ENCODE measurements around the gene FCHO1. TPM values are rescaled to one million over a fixed set of nuclear protein-coding genes. Genes with fewer than 3 reads are reported as not detected.

Gene FCHO1
- total and polyA plus RNA-seq, 3 donors from 2014 or later = 9.8 to 15.6 (median 12.8) TPM

DNA sequence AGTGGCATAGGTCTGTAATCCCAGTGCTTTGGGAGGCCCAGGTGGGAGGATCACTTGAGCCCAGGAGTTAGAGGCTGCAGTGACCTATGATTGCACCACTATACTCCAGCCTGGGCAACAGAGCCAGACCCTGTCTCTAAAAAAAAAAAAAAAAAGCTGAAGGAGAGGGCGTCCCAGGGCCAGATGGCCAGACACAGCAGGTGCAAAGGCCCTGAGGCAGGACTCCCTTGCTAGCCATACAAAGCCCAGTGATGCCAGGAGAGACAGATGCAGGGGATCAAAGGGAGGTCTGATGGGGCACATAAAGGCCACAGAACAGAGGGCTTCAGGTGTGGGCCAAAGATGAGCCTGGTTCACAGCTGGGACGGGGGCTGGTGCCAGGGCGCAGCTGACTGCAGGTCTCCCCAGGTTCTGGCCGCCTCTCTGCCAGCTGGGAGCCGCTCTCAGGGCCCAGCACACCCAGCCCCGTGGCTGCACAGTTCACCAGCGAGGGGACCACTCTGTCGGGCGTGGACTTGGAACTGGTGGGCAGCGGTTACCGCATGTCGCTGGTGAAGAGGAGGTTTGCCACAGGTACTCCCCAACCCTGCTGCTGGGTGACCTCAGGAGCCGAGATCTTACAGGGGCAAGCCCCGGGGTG is 36.1 kb downstream of the FCHO1 start:
- intact Hi-C loops (cut with DNase I; ENCODE audit: low total_unique reads) = no loop called here
- H3K36me3 ChIP-seq (ENCODE audit: low read depth, missing control alignments) = no peaks in the 10 kb centered on the region
- H3K9me3 ChIP-seq = no peaks in the 10 kb centered on the region
- no peaks in the 10 kb centered on the region for H3K27me3 ChIP-seq
- no peak for TF ChIP-seq POLR2A (IDR thresholded peaks at IDR 0.05)
- TF ChIP-seq, protein P1, sequence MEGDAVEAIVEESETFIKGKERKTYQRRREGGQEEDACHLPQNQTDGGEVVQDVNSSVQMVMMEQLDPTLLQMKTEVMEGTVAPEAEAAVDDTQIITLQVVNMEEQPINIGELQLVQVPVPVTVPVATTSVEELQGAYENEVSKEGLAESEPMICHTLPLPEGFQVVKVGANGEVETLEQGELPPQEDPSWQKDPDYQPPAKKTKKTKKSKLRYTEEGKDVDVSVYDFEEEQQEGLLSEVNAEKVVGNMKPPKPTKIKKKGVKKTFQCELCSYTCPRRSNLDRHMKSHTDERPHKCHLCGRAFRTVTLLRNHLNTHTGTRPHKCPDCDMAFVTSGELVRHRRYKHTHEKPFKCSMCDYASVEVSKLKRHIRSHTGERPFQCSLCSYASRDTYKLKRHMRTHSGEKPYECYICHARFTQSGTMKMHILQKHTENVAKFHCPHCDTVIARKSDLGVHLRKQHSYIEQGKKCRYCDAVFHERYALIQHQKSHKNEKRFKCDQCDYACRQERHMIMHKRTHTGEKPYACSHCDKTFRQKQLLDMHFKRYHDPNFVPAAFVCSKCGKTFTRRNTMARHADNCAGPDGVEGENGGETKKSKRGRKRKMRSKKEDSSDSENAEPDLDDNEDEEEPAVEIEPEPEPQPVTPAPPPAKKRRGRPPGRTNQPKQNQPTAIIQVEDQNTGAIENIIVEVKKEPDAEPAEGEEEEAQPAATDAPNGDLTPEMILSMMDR (IDR thresholded peaks at IDR 0.05) = no peak
- H3K27ac ChIP-seq = no peak overlapping the region
- DNase-seq = no peak
- peaks cover 9% of the 10 kb centered on the region for H3K4me1 ChIP-seq
- 73 to 95% methylated on average over 4 to 14 of the region's 14 CpGs for WGBS, 2 donors
- H3K4me3 ChIP-seq = no peak overlapping the region

DNA sequence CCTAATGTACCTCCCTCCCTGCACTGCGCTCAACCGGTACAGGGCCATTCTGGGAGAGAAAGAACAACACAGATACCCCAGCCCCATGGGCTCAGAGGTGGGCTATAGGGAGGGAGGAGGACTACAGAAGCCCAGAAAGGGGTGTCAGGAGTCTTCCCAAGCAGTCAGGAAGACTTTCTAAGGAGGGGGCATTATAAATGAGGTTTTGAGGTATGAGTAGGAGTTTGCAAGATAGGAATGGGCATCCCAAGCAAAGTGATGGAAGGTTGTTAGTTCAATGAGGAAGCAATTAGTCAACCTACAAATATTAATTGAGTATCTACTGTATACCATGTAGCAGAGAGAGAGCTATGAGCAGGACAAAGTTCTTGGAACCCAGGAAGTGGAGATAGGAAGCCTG is 37.4 kb downstream of the FCHO1 start:
- DNase-seq = no peak
- H3K27me3 ChIP-seq = no peaks in the 10 kb centered on the region
- H3K4me1 ChIP-seq = peaks cover 9% of the 10 kb centered on the region
- no peak overlapping the region for H3K27ac ChIP-seq
- H3K4me3 ChIP-seq = no peak overlapping the region
- TF ChIP-seq, protein P1 (IDR thresholded peaks at IDR 0.05) = no peak
- no peak for TF ChIP-seq POLR2A (IDR thresholded peaks at IDR 0.05)
- intact Hi-C loops (cut with DNase I; ENCODE audit: low total_unique reads) = no loop called here
- WGBS, 2 donors = 78 to 92% methylated on average over 2 of the region's 2 CpGs
- H3K9me3 ChIP-seq = no peaks in the 10 kb centered on the region
- H3K36me3 ChIP-seq (ENCODE audit: low read depth, missing control alignments) = no peaks in the 10 kb centered on the region

DNA sequence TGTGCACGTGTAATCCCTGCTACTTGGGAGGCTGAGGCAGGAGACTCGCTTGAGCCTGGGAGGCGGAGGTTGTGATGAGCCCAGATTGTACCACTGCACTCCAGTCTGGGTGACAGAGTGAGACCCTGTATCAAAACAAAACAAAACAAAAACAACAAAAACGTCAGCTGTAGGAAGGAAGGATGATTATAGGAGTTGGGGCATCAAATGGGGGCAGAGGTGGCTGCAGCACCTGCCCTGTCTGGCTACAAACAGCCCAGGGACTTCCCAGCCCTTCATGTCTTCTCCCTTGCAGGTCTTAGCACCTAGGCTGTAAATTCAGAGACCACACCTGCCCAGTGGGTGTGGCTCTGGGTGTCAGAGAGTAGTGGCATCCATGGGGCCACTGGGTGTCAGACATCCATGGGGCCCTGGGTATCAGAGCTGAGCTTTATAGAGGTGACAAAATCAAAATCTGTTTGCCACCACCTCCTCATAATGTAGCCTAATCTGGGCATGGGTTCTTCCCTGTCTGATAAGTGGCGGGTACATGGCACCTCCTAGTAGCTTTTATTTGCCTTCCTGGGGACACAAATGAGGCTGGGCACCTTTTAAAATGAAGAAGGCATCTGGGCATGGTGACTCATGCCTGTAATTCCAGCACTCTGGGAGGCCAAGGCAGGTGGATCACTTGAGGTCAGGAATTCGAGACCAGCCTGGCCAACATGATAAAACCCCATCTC is 38.9 kb downstream of the FCHO1 start:
- Histone ChIP-seq H3K4me1 (peaks cover 11% of the 10 kb centered on the region), H3K27me3 (no peaks in the 10 kb centered on the region), H3K27ac (no peak overlapping the region), H3K36me3 (ENCODE audit: low read depth, missing control alignments) (no peaks in the 10 kb centered on the region), H3K9me3 (no peaks in the 10 kb centered on the region), H3K4me3 (no peak overlapping the region)
- 81 to 84% methylated on average over 6 of the region's 6 CpGs for WGBS, 2 donors
- TF ChIP-seq, protein P1 (IDR thresholded peaks at IDR 0.05) = no peak
- TF ChIP-seq POLR2A (IDR thresholded peaks at IDR 0.05) = no peak
- DNase-seq = no peak
- intact Hi-C loops (cut with DNase I; ENCODE audit: low total_unique reads) = no loop called here

DNA sequence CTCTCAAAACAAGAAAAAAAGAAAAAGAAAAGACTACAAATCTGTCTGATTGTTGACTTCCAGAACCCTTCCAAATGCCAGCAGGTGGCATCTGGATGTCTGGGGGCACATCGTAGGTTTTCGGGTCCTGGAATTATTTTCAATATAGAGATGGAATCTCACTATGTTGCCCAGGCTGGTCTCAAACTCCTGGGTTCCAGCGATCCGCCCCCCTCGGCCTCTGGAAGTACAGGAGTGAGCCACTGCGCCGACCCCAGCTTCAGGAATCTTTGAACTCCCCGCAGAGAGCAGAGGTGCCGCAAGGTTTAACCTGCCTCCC is 43.1 kb downstream of the FCHO1 start:
- no peak for DNase-seq
- no peaks in the 10 kb centered on the region for H3K9me3 ChIP-seq
- WGBS, 2 donors = 39 to 54% methylated on average over 9 of the region's 9 CpGs
- H3K4me3 ChIP-seq = peak overlapping the region; percentile 19 to 46
- no peaks in the 10 kb centered on the region for H3K27me3 ChIP-seq
- intact Hi-C loops (cut with DNase I; ENCODE audit: low total_unique reads) = no loop called here
- TF ChIP-seq, protein P1 (IDR thresholded peaks at IDR 0.05) = no peak
- no peak for TF ChIP-seq POLR2A (IDR thresholded peaks at IDR 0.05)
- peaks cover 15% of the 10 kb centered on the region for H3K4me1 ChIP-seq
- no peaks in the 10 kb centered on the region for H3K36me3 ChIP-seq (ENCODE audit: low read depth, missing control alignments)
- H3K27ac ChIP-seq = no peak overlapping the region

All from testis (tissue), 3 donors.